Activated CD8-positive, alpha-beta memory T cell treated with anti-CD3 and anti-CD28 coated beads, Interleukin-2, amount 50 U/mL, for 1 hour (primary cell): ENCODE measurements around the gene CASP12.
"Not testable (repeated sequence)": the region's sequence is repeated elsewhere in the genome, so short reads cannot be mapped to it uniquely, and the experiment has no call there.

Experiments used
- DNase-seq: peaks from one replicate; pipeline ENCODE4 v3.0.0-alpha.2; 2020; ENCODE audit errors: extremely low read depth

CASP12 gene

GRCh38 chr11:104897891-104898684 lies at the start of gene CASP12:
Gene CASP12, minus strand, starts transcription at chr11:104898460.
- no peak for DNase-seq

GRCh38 chr11:104946907-104947306 lies 48.6 kb upstream of the CASP12 start:
- no peak for DNase-seq

GRCh38 chr11:104944076-104944475 lies 45.8 kb upstream of the CASP12 start:
- no peak for DNase-seq

GRCh38 chr11:104943561-104943960 lies 45.3 kb upstream of the CASP12 start:
- DNase-seq, result no peak

DNA sequence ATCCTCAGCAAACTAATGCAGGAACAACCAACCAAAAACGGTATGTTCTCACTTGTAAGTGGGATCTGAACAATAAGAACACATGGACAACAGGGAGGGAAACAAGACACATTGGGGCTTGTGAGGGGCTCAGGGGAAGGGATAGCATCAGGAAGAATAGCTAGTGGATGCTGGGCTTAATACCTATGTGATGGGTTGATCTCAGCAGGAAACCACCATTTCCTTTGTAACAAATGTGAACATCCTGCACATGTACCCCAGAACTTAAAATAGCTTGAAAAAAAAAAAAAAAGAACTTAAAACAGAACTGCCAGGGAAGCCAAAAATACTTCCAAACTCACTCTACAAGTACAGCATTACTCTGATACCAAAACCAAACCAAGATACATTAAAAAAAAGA lies 36.3 kb upstream of the CASP12 start:
- DNase-seq, result no peak

- DNase-seq, result not testable (repeated sequence)
These were observed 35.8 kb upstream of the CASP12 start for GRCh38 chr11:104934073-104934472.

GRCh38 chr11:104928811-104929210 lies 30.6 kb upstream of the CASP12 start:
- no peak for DNase-seq

DNA sequence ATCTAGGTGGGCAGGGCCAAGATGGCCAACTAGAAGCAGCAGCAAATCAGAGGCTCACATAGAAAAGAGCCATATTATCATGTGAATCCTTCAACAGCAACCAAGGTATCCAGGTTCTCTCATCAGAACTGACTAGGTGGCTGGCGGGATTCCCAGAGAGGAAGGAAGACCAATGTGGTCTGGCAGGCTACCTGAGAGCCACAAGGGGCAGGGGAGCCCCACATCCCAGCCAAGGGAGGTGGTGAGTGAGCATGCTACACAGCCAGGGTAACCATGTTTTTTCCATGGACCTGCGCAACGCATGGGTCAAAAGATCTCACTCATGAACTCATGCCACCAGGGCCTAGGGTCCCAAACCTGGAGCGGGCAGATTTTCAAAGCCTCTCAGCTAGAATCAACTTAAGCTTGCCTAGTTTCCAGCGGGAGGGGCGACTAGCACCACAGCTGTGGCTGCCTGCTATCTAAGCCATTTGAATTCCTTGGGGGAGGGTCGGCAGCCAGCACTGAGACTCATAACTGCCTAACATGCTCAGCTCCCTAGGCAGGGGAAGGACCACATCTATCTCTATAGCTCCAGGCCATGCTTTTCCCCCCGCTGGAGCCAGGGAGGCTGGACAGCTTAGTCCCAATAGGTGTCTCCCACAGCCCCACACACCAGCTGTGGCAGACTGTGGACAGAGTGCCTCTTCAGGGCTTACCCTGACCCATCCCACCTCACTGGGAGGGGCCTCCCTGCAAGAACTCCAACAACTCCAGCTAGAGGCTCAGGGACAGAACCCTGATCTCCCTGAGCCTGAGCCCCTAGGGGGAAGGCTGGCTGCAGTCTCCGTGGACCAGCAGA lies 28.7 kb upstream of the CASP12 start:
- DNase-seq, result no peak

GRCh38 chr11:104925850-104926249 lies 27.6 kb upstream of the CASP12 start:
- no peak for DNase-seq

DNA sequence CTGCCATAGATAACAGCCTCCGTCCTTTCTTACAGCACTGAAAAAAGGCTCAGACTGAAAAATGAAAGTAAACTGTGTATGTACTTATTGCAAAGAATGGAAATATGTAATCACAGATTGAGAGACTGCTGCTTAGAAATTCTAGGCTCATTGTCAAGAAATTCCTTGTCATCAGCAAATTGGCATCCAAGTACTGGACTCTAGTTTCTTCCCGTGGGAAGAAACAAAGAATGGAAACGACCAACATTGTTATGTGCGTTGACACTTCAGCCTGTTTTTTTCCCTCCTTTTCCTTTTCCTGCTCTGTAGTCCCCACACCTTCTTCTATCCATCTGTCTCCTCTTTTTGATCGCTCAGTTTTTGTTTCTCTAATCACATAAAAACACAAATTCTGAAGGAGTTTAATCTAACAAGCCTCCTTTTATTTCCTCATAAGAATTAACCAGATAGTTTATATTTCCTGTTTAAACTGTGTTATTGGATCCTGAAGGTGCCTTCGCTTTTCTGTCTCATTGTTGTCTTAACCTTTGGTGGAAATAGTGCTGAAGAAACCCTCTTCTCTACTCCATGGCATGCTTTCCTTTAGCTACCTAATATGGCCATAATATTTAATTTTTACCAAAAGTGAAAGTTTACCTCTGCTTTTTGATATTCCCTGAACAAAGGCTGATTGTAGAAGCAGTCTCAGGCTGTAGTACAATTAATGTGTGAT lies 20.0 kb upstream of the CASP12 start:
- DNase-seq, result no peak

GRCh38 chr11:104917271-104918112 lies 19.2 kb upstream of the CASP12 start:
- no peak for DNase-seq

DNA sequence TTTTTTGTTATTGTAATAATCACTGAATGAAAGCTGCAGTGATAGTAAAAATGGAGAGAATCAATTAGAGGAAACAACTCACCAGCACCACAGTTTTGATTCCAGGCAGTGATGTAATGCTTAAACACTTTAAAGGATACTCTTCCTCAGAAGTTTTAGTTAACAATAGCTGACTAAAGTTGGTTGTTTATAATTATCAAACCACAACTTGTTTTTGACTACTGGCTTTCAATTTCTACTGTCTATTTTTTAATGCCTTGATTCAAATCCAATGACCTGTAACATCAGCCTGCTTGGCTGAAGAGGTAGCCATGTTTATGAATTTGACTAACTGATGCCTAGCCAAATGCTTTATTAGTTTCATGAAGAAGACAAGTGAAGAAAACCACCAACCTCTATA lies 18.2 kb upstream of the CASP12 start:
- DNase-seq, result no peak

- DNase-seq, result no peak
These were observed 13.8 kb upstream of the CASP12 start for GRCh38 chr11:104912102-104912501.

DNA sequence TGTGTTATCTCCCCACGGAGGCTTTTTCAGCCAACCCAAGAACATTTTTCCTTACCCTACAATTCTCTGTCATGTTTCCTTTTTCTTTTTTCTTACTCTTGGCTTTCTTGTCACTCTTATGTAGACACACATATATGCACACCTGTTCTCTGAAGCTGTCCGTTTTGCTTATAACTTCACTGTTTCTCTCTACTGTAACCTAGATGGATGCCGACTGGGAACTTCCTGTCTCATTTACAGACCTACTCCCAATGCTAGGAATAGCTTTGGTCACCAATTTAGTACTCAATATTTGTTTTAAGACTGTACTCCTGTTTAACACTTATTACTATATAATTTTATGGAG lies 9.9 kb upstream of the CASP12 start:
- no peak for DNase-seq

DNA sequence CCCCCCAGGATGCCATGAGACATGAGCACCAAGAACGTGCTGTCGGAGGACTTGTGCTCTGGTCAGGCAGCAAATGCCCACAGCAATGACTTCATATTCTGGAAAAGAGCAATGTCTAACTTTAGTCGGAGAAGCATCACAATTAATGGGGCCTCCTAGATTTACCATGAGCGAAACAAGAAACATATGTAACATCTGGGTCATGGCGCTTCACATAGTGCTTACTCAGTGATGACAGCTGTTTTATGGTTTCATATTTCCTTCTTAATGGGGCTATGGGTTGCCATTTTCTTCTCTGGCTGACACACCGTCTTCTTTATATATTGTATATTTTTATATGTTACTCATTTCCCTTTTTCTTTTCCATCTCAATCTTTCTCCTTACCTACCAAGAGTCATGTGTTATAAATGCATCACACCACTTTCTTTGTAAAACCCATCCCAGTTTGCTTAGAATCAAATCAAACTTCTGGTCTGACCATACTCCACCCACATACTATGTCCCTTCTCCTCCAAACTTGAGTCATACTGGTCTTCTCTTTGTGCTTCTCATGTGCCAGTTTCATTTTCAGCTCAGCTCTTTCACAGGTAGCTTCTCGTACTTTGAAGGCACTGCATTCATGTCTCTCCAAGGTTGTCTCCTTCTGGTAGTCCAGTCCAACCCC lies 9.4 kb upstream of the CASP12 start:
- no peak for DNase-seq

GRCh38 chr11:104905271-104905670 lies 7.0 kb upstream of the CASP12 start:
- DNase-seq, result no peak

DNA sequence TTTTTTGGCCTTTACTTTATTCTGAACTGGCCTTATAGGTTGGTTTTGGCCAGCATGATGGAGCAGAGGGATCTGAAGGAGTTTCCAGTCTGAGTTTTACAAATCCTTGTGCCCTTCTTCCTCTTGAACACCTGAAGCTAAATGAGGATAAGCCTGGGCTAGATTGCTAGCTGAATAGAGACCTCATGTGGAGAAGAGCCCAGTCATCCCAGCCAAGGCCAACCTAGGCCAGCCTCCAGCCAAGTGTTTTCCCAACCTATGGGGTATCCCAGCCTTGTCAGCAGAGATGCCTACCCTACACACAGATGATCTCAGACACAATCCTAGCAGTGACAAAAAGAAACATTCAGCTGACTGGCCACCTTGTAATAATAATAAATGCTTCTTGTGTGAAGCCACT lies 966 bp upstream of the CASP12 start:
- no peak for DNase-seq

DNA sequence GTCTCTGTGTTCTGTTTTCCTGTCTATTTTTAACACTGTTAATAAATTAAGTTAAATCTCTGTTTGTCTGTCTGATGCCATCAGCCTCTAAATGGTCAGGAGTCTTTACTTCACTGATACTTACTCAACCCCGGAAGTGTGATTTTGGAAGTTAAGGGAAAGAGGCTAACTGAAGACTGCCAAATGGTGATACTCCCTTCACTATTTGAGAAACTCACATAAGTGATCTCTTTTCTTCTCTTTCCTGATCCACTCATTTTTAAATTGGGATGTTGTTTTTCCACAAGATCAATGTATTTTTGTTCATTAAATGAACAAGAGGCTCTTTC lies 389 bp upstream of the CASP12 start:
- no peak for DNase-seq

- DNase-seq, result no peak
These were observed 2.6 kb downstream of the CASP12 start for GRCh38 chr11:104895634-104896033.

DNA sequence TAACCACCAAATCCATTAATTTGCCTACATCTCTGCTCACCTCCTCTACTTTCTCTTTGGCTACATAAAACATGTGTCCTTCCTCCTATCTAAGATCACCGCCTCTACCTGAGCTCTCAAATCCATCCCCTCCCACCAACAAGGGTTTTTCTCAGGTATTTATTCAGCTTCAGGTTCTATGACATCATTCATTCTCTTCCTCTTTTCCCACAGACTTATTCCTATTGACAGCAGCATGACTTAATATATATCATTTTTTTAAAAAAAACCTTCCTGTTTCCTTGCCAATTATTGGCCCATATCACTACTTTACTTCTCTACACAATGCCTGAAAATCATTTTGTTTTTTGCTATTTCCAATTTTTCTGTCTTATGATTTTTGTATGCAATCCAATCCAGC lies 4.4 kb downstream of the CASP12 start:
- no peak for DNase-seq
